Measurements from ENCODE around the gene SMAP2.

Gene SMAP2

GRCh38 chr1:40449684-40450494 is 76.4 kb downstream of the SMAP2 start, which contains the start of gene ZFP69B:
TSS of gene ZFP69B (plus strand) at chr1:40450476. CDS start at chr1:40450962, 486 bp downstream.
- peak within 1 kb of the TSS; percentile 88 for H3K27ac Mint-ChIP-seq (ENCODE audit: low read depth)
- H3K9me3 Mint-ChIP-seq = peaks cover 19% of the 10 kb centered on the region
- H3K4me1 Mint-ChIP-seq = peaks cover 23% of the 10 kb centered on the region
- H3K4me3 Mint-ChIP-seq = peak within 1 kb of the TSS; percentile 87
- no peaks in the 10 kb centered on the region for H3K27me3 Mint-ChIP-seq
- peaks cover 7% of the 10 kb centered on the region for H3K36me3 Mint-ChIP-seq (ENCODE audit: insufficient read depth)
- DNase-seq (ENCODE audit: low spot score in 2 of 2) (peak; percentile 73), ATAC-seq (replicated peaks; ENCODE audit: extremely low read depth, poor library complexity, severe bottlenecking) (peak; percentile 67)

GRCh38 chr1:40450495-40451237 is 77.1 kb downstream of the SMAP2 start:
- ATAC-seq (replicated peaks; ENCODE audit: extremely low read depth, poor library complexity, severe bottlenecking) (peak; percentile 75), DNase-seq (ENCODE audit: low spot score in 2 of 2) (peak; percentile 33 to 55)
- H3K27me3 Mint-ChIP-seq = no peaks in the 10 kb centered on the region
- H3K9me3 Mint-ChIP-seq = peaks cover 18% of the 10 kb centered on the region
- peak overlapping the region; percentile 88 for H3K27ac Mint-ChIP-seq (ENCODE audit: low read depth)
- peak overlapping the region; percentile 87 for H3K4me3 Mint-ChIP-seq
- peaks cover 7% of the 10 kb centered on the region for H3K36me3 Mint-ChIP-seq (ENCODE audit: insufficient read depth)
- peaks cover 23% of the 10 kb centered on the region for H3K4me1 Mint-ChIP-seq

- Mint-ChIP-seq H3K4me1 (peaks cover 23% of the 10 kb centered on the region), H3K36me3 (ENCODE audit: insufficient read depth) (peaks cover 7% of the 10 kb centered on the region), H3K4me3 (peak overlapping the region; percentile 87), H3K27me3 (no peaks in the 10 kb centered on the region), H3K9me3 (peaks cover 17% of the 10 kb centered on the region), H3K27ac (ENCODE audit: low read depth) (peak overlapping the region; percentile 88)
- ATAC-seq (replicated peaks; ENCODE audit: extremely low read depth, poor library complexity, severe bottlenecking) = no peak
- no peak for DNase-seq (ENCODE audit: low spot score in 2 of 2)
Measured at GRCh38 chr1:40451238-40451585, 77.7 kb downstream of the SMAP2 start.

- peaks cover 48% of the 10 kb centered on the region for H3K9me3 Mint-ChIP-seq
- no peak for DNase-seq (ENCODE audit: low spot score in 2 of 2)
- H3K27me3 Mint-ChIP-seq = no peaks in the 10 kb centered on the region
- no peak overlapping the region for H3K27ac Mint-ChIP-seq (ENCODE audit: low read depth)
- ATAC-seq (replicated peaks; ENCODE audit: extremely low read depth, poor library complexity, severe bottlenecking) = no peak
- peaks cover 16% of the 10 kb centered on the region for H3K36me3 Mint-ChIP-seq (ENCODE audit: insufficient read depth)
- H3K4me1 Mint-ChIP-seq = peaks cover 16% of the 10 kb centered on the region
- H3K4me3 Mint-ChIP-seq = no peak overlapping the region
Measured at GRCh38 chr1:40454873-40455272, 81.3 kb downstream of the SMAP2 start.

- H3K27me3 Mint-ChIP-seq = no peaks in the 10 kb centered on the region
- no peak overlapping the region for H3K4me3 Mint-ChIP-seq
- H3K27ac Mint-ChIP-seq (ENCODE audit: low read depth) = no peak overlapping the region
- peaks cover 13% of the 10 kb centered on the region for H3K36me3 Mint-ChIP-seq (ENCODE audit: insufficient read depth)
- no peaks in the 10 kb centered on the region for H3K4me1 Mint-ChIP-seq
- no peak for DNase-seq (ENCODE audit: low spot score in 2 of 2)
- peaks cover 47% of the 10 kb centered on the region for H3K9me3 Mint-ChIP-seq
- no peak for ATAC-seq (replicated peaks; ENCODE audit: extremely low read depth, poor library complexity, severe bottlenecking)
Measured at GRCh38 chr1:40462956-40463590, 89.5 kb downstream of the SMAP2 start.

GRCh38 chr1:40469327-40469726 is 95.8 kb downstream of the SMAP2 start:
- Mint-ChIP-seq H3K9me3 (peaks cover 56% of the 10 kb centered on the region), H3K4me3 (no peak overlapping the region), H3K27ac (ENCODE audit: low read depth) (no peak overlapping the region), H3K27me3 (no peaks in the 10 kb centered on the region), H3K36me3 (ENCODE audit: insufficient read depth) (peaks cover 3% of the 10 kb centered on the region), H3K4me1 (no peaks in the 10 kb centered on the region)
- no peak for DNase-seq (ENCODE audit: low spot score in 2 of 2)
- no peak for ATAC-seq (replicated peaks; ENCODE audit: extremely low read depth, poor library complexity, severe bottlenecking)

Data from central memory CD8-positive, alpha-beta T cell (primary cell).